ENCODE data around the gene ARHGAP25. TPM values are rescaled to one million over a fixed set of nuclear protein-coding genes. Genes with fewer than 3 reads are reported as not detected.

ARHGAP25 gene
- polyA plus RNA-seq, 3 donors: 5.1 to 7.0 (median 6.4) TPM

GRCh38 chr2:68716604-68717304 lies 17.9 kb upstream of the ARHGAP25 start:
- no peak for DNase-seq

- DNase-seq: no peak
These were observed 17.3 kb upstream of the ARHGAP25 start for GRCh38 chr2:68717305-68717661.

- DNase-seq: no peak
These were observed 14.7 kb upstream of the ARHGAP25 start for GRCh38 chr2:68719912-68720311.

GRCh38 chr2:68720665-68721064 lies 13.9 kb upstream of the ARHGAP25 start:
- DNase-seq: no peak

- no peak for DNase-seq
These were observed 13.0 kb upstream of the ARHGAP25 start for GRCh38 chr2:68721482-68722101.

- no peak for DNase-seq
These were observed 11.9 kb upstream of the ARHGAP25 start for GRCh38 chr2:68722712-68723111.

- DNase-seq: no peak
These were observed 11.4 kb upstream of the ARHGAP25 start for GRCh38 chr2:68723181-68723580.

GRCh38 chr2:68726100-68726499 lies 8.5 kb upstream of the ARHGAP25 start:
- DNase-seq: no peak

GRCh38 chr2:68726608-68727367 lies 7.8 kb upstream of the ARHGAP25 start:
- DNase-seq: no peak

GRCh38 chr2:68727683-68728375 lies 6.8 kb upstream of the ARHGAP25 start:
- no peak for DNase-seq

- no peak for DNase-seq
These were observed 3.8 kb upstream of the ARHGAP25 start for GRCh38 chr2:68730828-68731227.

GRCh38 chr2:68732036-68732932 lies 2.3 kb upstream of the ARHGAP25 start:
- no peak for DNase-seq

GRCh38 chr2:68733365-68733764 lies 1.2 kb upstream of the ARHGAP25 start:
- no peak for DNase-seq

- DNase-seq: no peak
These were observed 435 bp upstream of the ARHGAP25 start for GRCh38 chr2:68734176-68734575.

- no peak for DNase-seq
These were observed 1.5 kb downstream of the ARHGAP25 start for GRCh38 chr2:68736086-68736485.

- DNase-seq: no peak
These were observed 3.1 kb downstream of the ARHGAP25 start for GRCh38 chr2:68737711-68738110.

GRCh38 chr2:68738906-68739594 lies 4.4 kb downstream of the ARHGAP25 start:
- DNase-seq: no peak

- DNase-seq: no peak
These were observed 5.2 kb downstream of the ARHGAP25 start for GRCh38 chr2:68739595-68740399.

GRCh38 chr2:68740400-68740914 lies 5.8 kb downstream of the ARHGAP25 start:
- no peak for DNase-seq

GRCh38 chr2:68741238-68741637 lies 6.6 kb downstream of the ARHGAP25 start:
- DNase-seq: no peak
